Measurements from ENCODE around the gene C10orf67.
"Not testable (repeated sequence)": the region's sequence is repeated elsewhere in the genome, so short reads cannot be mapped to it uniquely, and the experiment has no call there.

C10orf67 gene

DNA sequence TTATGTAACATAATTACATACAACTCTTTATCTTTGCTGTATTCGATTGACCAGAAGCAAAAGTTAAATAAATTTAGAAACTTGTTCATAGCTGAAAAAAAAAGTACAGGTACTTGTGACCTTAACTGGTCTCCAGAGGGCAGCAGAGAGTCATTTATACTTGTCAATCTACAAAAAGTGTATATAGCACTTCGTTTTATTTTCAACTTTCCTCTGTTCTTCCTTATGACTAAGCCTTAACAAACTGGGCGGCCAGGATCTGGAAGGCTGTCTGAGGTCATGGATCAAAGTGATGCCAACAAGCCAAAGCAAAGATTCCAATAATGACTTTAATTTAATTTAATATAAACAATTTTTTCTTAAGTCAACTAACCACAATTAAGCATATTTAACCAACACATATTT, 29.8 kb downstream of the C10orf67 start:
- H3K27ac Mint-ChIP-seq, result no peak overlapping the region
- no peak overlapping the region for H3K4me3 Mint-ChIP-seq

DNA sequence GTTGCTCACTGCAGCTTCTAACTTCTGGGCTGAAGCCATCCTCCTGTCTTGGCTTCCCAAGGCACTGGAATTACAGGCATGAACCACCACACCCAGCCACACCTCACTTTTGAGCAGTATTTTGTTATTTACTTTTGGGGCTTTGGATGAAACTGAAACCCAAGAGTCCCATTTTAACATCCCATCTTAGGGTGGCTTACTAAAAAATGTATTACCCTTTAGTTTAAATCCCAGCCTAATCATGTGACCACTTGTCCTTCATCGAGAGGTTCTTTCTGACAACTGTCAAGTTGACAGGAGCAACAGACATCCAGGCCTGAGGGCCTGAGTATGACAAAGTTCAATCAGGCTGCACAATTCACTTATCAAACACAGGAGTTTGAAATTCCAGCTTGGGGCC, 33.6 kb downstream of the C10orf67 start:
- H3K9me3 Mint-ChIP-seq, result no peaks in the 10 kb centered on the region
- H3K4me3 Mint-ChIP-seq, result no peak overlapping the region
- no peaks in the 10 kb centered on the region for H3K36me3 Mint-ChIP-seq (ENCODE audit: low read depth)
- TF ChIP-seq CTCF (IDR thresholded peaks at IDR 0.05), result no peak
- no peak overlapping the region for H3K27ac Mint-ChIP-seq
- no peaks in the 10 kb centered on the region for H3K4me1 Mint-ChIP-seq
- peaks cover 29% of the 10 kb centered on the region for H3K27me3 Mint-ChIP-seq (ENCODE audit: low read depth, poor library complexity)
- no peak for DNase-seq

More for the DNA sequence above, 29.8 kb downstream of the C10orf67 start:
- no peaks in the 10 kb centered on the region for H3K36me3 Mint-ChIP-seq (ENCODE audit: low read depth)
- H3K4me1 Mint-ChIP-seq, result peaks cover 7% of the 10 kb centered on the region
- DNase-seq, result peak; percentile 50
- peak; percentile 79 for TF ChIP-seq CTCF (IDR thresholded peaks at IDR 0.05)
- no peaks in the 10 kb centered on the region for H3K9me3 Mint-ChIP-seq
- peaks cover 17% of the 10 kb centered on the region for H3K27me3 Mint-ChIP-seq (ENCODE audit: low read depth, poor library complexity)

GRCh38 chr10:23310404-23310803, 34.2 kb downstream of the C10orf67 start:
- Mint-ChIP-seq H3K27me3 (ENCODE audit: low read depth, poor library complexity) (peaks cover 28% of the 10 kb centered on the region), H3K4me3 (no peak overlapping the region), H3K27ac (no peak overlapping the region), H3K36me3 (ENCODE audit: low read depth) (no peaks in the 10 kb centered on the region), H3K4me1 (no peaks in the 10 kb centered on the region), H3K9me3 (no peaks in the 10 kb centered on the region)
- TF ChIP-seq CTCF (IDR thresholded peaks at IDR 0.05), result no peak
- DNase-seq, result no peak

DNA sequence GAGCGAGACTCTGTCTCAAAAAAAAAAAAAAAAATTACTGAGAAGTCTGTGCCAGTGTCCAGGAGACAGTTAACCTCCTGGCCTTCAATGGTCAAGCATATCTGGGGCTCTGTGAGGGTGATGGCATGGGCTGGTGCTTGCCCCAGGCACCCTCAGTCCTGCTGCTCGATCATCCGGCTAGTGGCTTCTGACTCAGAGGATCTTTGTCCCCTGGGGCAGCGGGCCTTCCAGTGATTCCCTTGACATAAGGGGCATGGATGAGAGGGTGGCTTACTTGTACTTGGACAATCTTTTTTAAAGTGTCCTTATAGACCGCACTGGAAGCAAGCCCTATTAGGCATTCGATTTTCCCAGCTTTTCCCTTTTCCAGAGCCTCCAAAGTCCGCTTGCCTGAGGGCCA, 44.6 kb downstream of the C10orf67 start:
- not testable (repeated sequence) for H3K9me3 Mint-ChIP-seq; DNase-seq; H3K4me3 Mint-ChIP-seq; H3K27ac Mint-ChIP-seq; H3K36me3 Mint-ChIP-seq (ENCODE audit: low read depth); H3K4me1 Mint-ChIP-seq
- peaks cover 34% of the 10 kb centered on the region for H3K27me3 Mint-ChIP-seq (ENCODE audit: low read depth, poor library complexity)

DNA sequence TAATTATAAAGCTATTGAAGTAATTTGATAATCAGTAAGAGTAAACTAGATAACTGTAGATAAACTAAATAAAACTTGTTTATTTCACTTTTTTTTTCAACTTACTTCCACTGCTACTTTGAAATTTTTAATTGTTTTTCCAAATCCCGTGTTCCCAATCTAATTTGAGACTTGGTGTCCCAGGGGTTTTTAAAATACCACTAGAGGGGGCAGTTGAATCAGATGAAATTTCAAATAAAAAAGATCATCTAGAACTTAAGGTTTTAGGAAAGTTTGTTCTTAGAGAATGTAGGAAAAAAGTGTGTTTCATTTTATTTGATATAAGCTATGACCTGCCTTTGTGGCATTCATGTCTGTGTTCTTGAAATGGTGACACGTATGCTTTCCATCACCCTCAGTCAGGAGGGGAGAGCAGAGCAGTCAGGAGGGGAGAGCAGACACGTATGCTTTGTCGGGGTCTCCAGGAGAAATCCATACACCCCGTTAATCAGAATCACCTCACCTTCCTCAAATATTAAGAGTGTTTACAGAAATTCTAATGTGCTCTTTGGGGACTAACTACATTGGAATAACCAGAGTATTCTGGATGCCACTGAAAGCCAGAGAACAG, 49.9 kb downstream of the C10orf67 start:
- Mint-ChIP-seq H3K27ac (no peak overlapping the region), H3K9me3 (peaks cover 9% of the 10 kb centered on the region), H3K27me3 (ENCODE audit: low read depth, poor library complexity) (peaks cover 37% of the 10 kb centered on the region), H3K4me3 (no peak overlapping the region), H3K36me3 (ENCODE audit: low read depth) (no peaks in the 10 kb centered on the region), H3K4me1 (peaks cover 5% of the 10 kb centered on the region)
- TF ChIP-seq CTCF (IDR thresholded peaks at IDR 0.05), result peak; percentile 62
- no peak for DNase-seq

- H3K36me3 Mint-ChIP-seq (ENCODE audit: low read depth), result no peaks in the 10 kb centered on the region
- H3K4me3 Mint-ChIP-seq, result no peak overlapping the region
These were observed 50.5 kb downstream of the C10orf67 start for GRCh38 chr10:23293973-23294590.

More at GRCh38 chr10:23293973-23294590, 50.5 kb downstream of the C10orf67 start:
- peaks cover 9% of the 10 kb centered on the region for H3K9me3 Mint-ChIP-seq
- no peak for TF ChIP-seq CTCF (IDR thresholded peaks at IDR 0.05)
- H3K4me1 Mint-ChIP-seq, result peaks cover 5% of the 10 kb centered on the region
- no peak overlapping the region for H3K27ac Mint-ChIP-seq
- DNase-seq, result no peak
- H3K27me3 Mint-ChIP-seq (ENCODE audit: low read depth, poor library complexity), result peaks cover 34% of the 10 kb centered on the region

Data from nephron progenitor cell (in vitro differentiated cells).